Lung (tissue), 12 donors: ENCODE data around the gene ASS1. TPM values are rescaled to one million over a fixed set of nuclear protein-coding genes. Genes with fewer than 3 reads are reported as not detected.

Source experiments
- ATAC-seq: fragments of 200-7000 bp; cut with Tn5 transposase; one replicate; pipeline ENCODE4 v1.9.1; 2020; ENCODE audit warnings: moderate number of reproducible peaks; ENCODE audit not compliant: insufficient read depth, low FRiP score
- DNase-seq, 3 donors: peaks; one replicate each; pipeline ENCODE4 v3.0.0-alpha.2; 2013 to 2017
- H3K27ac ChIP-seq, 2 donors: one replicate each; pipeline ENCODE4 v1.5.1; 2013; ENCODE audit warnings: mild to moderate bottlenecking in 2 of 2, moderate library complexity in 2 of 2, control low read depth in 1 of 2, inconsistent platforms in 1 of 2, low read depth in 1 of 2, low read length in 1 of 2
- H3K27me3 ChIP-seq, 3 donors: one replicate each; pipeline ENCODE4 v1.5.1; 2013; ENCODE audit warnings: low read length in 2 of 3; ENCODE audit not compliant: control insufficient read depth in 3 of 3, insufficient read depth in 3 of 3
- H3K36me3 ChIP-seq, 4 donors: one replicate each; pipeline ENCODE4 v1.5.1; 2013; ENCODE audit warnings: low read length in 4 of 4, mild to moderate bottlenecking in 1 of 4, moderate library complexity in 1 of 4; ENCODE audit not compliant: control insufficient read depth in 4 of 4, insufficient read depth in 4 of 4
- H3K4me1 ChIP-seq, 5 donors: one replicate each; pipeline ENCODE4 v1.5.1; 2013; ENCODE audit warnings: low read length in 5 of 5, mild to moderate bottlenecking in 2 of 5, moderate library complexity in 1 of 5; ENCODE audit not compliant: control insufficient read depth in 5 of 5, insufficient read depth in 5 of 5
- H3K4me3 ChIP-seq: one replicate; pipeline ENCODE4 v1.5.1; 2013; ENCODE audit warnings: mild to moderate bottlenecking, control low read depth, moderate library complexity
- H3K9ac ChIP-seq, 2 donors: one replicate each; pipeline ENCODE4 v1.5.1; 2013; ENCODE audit warnings: low read length in 2 of 2, control low read depth in 1 of 2; ENCODE audit not compliant: insufficient read depth in 1 of 2
- H3K9me3 ChIP-seq, 4 donors: one replicate each; pipeline ENCODE4 v1.5.1; 2013; ENCODE audit warnings: low read length in 3 of 4, mild to moderate bottlenecking in 1 of 4, moderate library complexity in 1 of 4; ENCODE audit not compliant: control insufficient read depth in 4 of 4, insufficient read depth in 3 of 4
- WGBS, 2 donors: extraction: QIAGEN DNeasy Blood & Tissue Kit; methylation state at CpG; one replicate each; pipeline ENCODE4 v1.1.7; 2013; 5-methylcytosine and 5-hydroxymethylcytosine counted together
- polyA plus RNA-seq, 2 donors: library from polyadenylated mRNA; stranded (reverse); fragments of 200-250 nt; gene quantifications; one replicate each; pipeline ENCODE4 v1.2.1, GENCODE V29; 2013
- total RNA-seq, 2 donors: library from RNA; depleted of rRNA in 1 of 2; stranded (reverse); fragments of >200 nt in 1 of 2; gene quantifications; one replicate each; pipeline ENCODE4 v1.2.1, GENCODE V29; 2014 to 2021
- TF ChIP-seq, protein P1 (sequence below): IDR thresholded peaks from 2 replicates; pipeline ENCODE4 v1.5.1; 2012; ENCODE audit warnings: mild to moderate bottlenecking; ENCODE audit errors: control extremely low read depth, extremely low read depth
- donor health status: control.
- donor health status: control.
- donor health status: Bipolar disorder and iron deficiency.
- donor health status: healthy.
- donor health status: DM: yes; HTN: yes; CAD: no.

ASS1 gene
- total and polyA plus RNA-seq, 4 donors, result 51.2 to 165 (median 112) TPM

DNA sequence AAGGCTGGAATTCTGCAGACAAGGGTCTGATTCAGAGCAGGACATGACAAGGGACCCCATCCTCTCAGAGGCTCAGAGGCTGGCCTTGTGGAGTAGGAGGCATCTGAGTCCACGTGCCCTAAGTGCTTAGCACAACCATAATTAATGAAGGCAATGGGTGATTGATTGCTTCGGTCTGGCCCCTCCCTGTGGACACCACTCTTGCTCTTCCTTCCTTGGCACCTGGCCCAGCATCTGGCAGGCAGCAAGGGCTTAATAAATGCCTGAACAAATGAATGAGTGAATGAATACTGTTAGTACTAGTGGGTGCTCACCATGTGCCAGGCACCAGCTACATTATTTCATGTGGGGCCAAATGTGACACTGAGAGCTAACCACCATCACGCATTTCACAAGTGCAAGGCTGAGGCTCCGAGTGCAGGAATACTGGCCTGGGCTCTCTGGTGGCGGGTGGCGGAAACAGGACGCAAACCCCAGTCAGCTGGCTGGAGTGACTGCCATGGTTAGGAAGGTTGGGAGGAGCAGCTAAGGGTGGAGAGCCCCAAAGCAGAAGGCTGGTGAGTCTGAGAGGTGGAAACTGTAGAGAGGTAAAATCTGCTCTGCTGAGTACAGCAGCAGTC is 53.6 kb downstream of the ASS1 start:
- Histone ChIP-seq H3K9me3 (peaks cover 0 to 9% (median 2%) of the 10 kb centered on the region in 4 donors), H3K4me1 (no peaks in the 10 kb centered on the region), H3K9ac (no peak overlapping the region), H3K27me3 (no peaks in the 10 kb centered on the region), H3K4me3 (no peak overlapping the region), H3K36me3 (peaks cover 0 to 19% (median 2%) of the 10 kb centered on the region in 4 donors), H3K27ac (no peak overlapping the region)
- DNase-seq (no peak), ATAC-seq (no peak)
- WGBS, 2 donors, result 88 to 89% methylated on average over 7 of the region's 7 CpGs
- TF ChIP-seq, protein P1, sequence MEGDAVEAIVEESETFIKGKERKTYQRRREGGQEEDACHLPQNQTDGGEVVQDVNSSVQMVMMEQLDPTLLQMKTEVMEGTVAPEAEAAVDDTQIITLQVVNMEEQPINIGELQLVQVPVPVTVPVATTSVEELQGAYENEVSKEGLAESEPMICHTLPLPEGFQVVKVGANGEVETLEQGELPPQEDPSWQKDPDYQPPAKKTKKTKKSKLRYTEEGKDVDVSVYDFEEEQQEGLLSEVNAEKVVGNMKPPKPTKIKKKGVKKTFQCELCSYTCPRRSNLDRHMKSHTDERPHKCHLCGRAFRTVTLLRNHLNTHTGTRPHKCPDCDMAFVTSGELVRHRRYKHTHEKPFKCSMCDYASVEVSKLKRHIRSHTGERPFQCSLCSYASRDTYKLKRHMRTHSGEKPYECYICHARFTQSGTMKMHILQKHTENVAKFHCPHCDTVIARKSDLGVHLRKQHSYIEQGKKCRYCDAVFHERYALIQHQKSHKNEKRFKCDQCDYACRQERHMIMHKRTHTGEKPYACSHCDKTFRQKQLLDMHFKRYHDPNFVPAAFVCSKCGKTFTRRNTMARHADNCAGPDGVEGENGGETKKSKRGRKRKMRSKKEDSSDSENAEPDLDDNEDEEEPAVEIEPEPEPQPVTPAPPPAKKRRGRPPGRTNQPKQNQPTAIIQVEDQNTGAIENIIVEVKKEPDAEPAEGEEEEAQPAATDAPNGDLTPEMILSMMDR, result no peak

DNA sequence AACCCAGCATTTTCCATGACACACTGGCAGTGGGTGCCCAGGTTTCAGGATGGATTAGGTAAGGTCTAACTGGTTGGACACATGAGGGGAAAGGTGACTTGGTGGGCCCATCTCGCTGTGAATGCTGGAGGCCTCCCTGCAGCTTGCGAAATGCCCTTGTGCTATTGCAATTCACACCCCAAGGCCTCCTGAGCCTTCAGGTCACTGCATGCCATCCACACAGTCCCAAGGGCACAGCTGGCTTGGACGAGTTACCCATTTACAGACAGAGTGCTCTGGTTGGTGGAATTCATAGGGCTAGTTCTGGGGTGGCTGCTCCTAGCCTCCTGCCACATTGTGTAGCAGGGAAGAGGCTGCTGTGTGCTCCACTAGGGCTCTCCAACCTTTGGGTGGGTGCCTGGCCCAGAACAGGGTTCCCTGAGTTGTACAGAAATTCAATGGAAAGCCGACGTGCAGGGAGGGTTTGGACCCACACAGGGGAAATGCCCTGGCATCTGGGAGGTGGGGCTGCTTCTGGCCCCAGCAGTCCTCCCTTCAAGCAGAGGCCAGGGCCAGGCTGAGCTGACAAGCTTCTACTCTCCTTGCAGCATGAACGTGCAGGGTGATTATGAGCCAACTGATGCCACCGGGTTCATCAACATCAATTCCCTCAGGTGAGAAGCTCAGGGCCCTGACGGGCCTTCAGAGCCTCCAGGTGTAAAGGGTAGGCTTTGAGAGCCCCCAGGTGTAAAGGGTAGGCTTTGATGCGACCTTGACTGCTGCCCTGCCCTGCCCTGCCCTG is 54.3 kb downstream of the ASS1 start:
- H3K9ac ChIP-seq, result no peak overlapping the region

DNA sequence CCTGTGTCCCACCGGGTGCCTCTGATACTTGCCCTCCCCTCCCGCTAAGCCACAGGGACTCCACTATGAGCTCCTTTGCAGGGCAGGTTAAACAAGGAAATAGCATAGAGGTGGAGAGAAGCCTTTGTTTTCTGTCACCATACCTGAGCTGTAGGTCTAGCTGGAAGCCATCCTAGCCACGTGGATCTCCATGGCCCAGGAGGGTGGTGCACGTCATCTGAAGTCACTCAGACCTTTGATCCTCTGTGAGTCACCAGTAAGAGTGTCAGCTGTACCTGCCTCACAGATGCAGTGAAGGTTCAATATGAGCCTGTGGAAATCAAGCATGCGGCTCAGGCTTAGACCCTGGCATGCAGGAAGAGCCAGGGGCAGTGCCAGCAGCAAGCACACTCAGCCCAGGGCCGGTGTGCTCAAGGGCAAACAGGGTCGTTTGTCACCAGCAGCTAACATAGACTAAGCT is 55.1 kb downstream of the ASS1 start:
- Histone ChIP-seq H3K27ac (no peak overlapping the region), H3K36me3 (peaks cover 0 to 16% (median 1%) of the 10 kb centered on the region in 4 donors)
- ATAC-seq, result no peak

More for the DNA sequence above, 54.3 kb downstream of the ASS1 start:
- H3K27me3 ChIP-seq, result no peaks in the 10 kb centered on the region
- H3K4me1 ChIP-seq, result no peaks in the 10 kb centered on the region
- no peak for ATAC-seq
- DNase-seq, result no peak
- no peak overlapping the region for H3K4me3 ChIP-seq
- TF ChIP-seq, protein P1, result no peak
- no peak overlapping the region for H3K27ac ChIP-seq
- peaks cover 0 to 9% (median 2%) of the 10 kb centered on the region in 4 donors for H3K9me3 ChIP-seq
- H3K36me3 ChIP-seq, result peaks cover 0 to 19% (median 2%) of the 10 kb centered on the region in 4 donors
- WGBS, 2 donors, result 86 to 92% methylated on average over 9 of the region's 9 CpGs

More for the DNA sequence above, 55.1 kb downstream of the ASS1 start:
- 78 to 80% methylated on average over 7 of the region's 7 CpGs for WGBS, 2 donors
- Histone ChIP-seq H3K27me3 (no peaks in the 10 kb centered on the region), H3K4me1 (no peaks in the 10 kb centered on the region), H3K9me3 (peaks cover 0 to 5% (median 2%) of the 10 kb centered on the region in 4 donors), H3K9ac (no peak overlapping the region), H3K4me3 (no peak overlapping the region)
- TF ChIP-seq, protein P1, result no peak
- DNase-seq, result no peak
